GM12878 (cell line): ENCODE results near the gene MOCOS.

Source experiments
- CTCF ChIP-seq, 3 experiments: IDR thresholded peaks in 2 of 3; conservative IDR thresholded peaks in 1 of 3; 2 replicates each; pipeline ENCODE4 v1.5.1; 2011; ENCODE audit warnings: low read depth in 3 of 3, low read length in 3 of 3, mild to moderate bottlenecking in 3 of 3, control low read depth in 2 of 3, moderate library complexity in 2 of 3, inconsistent platforms in 1 of 3, mixed read lengths in 1 of 3; ENCODE audit not compliant: control insufficient read depth in 2 of 3, insufficient read depth in 1 of 3; ENCODE audit errors: extremely low read depth in 1 of 3
- ESRRA ChIP-seq: IDR thresholded peaks from 2 replicates; pipeline ENCODE4 v1.6.1; 2012; ENCODE audit warnings: mild to moderate bottlenecking, low read length, improper control_type of control experiment

- TF ChIP-seq ESRRA: no peak
- no peak for TF ChIP-seq CTCF (IDR thresholded peaks at IDR 0.05 in 2 of 3, conservative IDR thresholded peaks at IDR 0.05 in 1 of 3; ENCODE audit: control insufficient read depth in 2 of 3, extremely low read depth in 1 of 3, insufficient read depth in 1 of 3, low read depth in 3 of 3, low read length in 3 of 3)
Observed at GRCh38 chr18:36191286-36191685, 4.0 kb downstream of the MOCOS start.
